Measurements from ENCODE around the gene CTBP1.

Gene CTBP1

GRCh38 chr4:1195109-1195671 is 53.7 kb downstream of the CTBP1 start:
- DNase-seq (ENCODE audit: low read depth), result no peak

DNA sequence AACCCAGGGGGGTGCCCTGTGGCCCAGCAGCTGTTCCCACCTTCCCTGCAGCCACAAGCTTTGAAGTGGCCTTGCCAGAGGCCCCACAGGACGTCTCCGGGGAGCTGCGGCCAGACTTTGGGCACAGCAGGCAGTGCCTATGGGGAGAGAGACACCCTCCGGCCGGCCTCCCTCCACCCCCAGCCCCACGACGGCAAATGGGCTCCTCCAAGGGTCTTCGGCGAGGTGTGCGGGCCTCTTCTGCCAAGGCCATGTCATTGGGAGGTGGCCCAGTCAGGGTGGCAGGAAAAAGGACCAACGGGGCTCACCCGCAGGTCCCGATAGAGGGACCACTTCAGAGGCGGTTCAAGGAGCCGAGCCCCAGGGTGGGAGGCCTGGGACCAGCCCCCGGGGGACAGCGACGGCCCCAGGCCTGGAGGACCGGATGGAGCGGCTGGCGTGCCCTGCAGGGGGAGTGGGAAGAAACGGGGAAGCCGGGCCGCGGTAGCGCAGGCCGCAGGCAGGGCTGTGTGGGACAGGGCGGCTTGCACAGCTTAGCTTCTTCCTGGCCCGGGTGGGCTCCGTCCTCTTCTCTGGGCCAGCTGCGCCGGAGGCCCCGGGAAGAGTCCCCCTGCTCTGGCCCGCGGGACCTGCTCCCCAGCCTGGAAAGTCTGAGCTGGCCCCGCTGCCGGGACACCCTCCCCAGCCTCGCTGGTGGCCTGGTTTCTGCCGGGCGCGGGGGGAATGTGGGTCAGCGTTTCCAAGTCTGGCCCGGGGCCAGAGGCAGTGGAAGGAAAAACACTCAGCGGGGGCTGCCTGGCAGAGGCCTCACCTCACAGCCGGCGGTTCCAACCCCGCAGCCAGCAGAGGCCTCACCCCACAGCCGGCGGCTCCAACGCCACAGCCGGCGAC is 54.7 kb downstream of the CTBP1 start:
- DNase-seq (ENCODE audit: low read depth), result no peak

DNA sequence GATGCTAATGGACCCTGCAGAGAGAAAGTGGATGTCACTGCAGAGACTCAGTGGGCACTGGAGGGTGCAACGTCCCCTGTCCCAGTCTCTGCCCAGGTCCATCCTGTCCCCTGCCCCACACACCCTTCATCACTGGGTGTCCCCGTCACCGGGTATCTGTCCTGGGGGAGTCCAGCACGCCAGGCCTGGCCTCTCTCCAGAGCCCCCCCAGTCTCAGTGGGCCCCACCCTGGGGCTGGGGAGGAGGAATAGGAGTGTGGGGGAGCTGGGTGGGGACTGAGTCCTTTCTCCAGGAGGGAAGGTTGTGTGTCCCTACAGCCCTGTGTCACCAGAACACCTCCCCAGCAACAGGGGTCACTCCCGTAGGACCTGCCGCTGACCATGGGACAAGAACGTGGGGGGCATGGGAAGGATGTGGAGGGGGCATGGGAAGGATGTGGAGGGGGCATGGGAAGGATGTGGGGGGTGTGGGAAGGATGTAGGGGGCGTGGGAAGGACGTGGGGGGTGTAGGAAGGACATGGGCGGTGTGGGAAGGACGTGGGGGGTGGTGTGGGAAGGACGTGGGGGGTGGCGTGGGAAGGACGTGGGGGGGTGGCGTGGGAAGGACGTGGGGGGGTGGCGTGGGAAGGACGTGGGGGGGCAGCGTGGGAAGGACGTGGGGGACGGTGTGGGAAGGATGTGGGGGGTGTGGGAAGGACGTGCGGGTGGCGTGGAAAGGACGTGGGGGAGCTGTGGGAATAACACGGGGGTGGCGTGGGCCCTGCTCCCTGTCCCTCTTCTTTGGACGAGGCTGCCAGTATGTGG is 55.5 kb downstream of the CTBP1 start:
- DNase-seq (ENCODE audit: low read depth), result no peak

GRCh38 chr4:1192493-1193205 is 56.3 kb downstream of the CTBP1 start:
- no peak for DNase-seq (ENCODE audit: low read depth)

DNA sequence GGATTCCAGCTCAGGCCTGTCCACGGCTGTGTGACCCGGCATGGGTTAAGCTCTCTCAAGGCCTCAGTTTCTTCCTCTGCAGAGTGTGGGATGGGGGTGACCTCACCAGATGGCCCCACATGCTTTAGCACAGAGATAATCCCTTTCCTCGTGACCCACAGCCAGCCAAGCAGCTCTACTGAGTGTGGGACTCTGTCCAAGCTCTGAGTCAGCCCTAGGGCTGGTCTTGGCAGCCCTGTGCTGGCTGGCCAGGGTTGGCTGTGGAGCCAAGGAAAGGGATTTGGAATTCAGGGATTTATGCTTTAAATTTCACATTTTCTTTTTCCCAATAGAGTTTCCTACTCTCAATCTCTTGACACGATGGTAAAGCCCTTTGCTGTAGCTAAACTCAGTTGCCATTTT is 56.8 kb downstream of the CTBP1 start:
- no peak for DNase-seq (ENCODE audit: low read depth)

DNA sequence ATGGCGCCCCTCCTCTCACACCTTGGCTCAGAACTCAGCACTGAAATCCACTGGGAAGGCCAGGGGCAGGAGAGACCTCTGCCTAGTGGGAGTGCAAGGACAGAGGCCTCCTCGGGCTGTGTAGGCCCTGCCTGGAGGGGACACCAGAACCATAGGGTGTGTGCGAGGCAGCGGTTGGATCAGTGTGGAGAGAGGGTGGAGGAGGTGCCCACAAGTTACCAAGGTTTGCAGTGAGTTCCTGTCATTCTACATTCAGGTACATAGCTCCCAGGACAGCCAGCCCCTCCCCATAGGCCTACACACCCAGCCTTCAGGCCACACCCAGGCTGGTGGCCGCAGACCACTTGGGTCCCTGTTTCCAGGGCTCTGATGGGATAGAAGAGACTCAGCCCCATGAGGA is 57.3 kb downstream of the CTBP1 start:
- no peak for DNase-seq (ENCODE audit: low read depth)

DNA sequence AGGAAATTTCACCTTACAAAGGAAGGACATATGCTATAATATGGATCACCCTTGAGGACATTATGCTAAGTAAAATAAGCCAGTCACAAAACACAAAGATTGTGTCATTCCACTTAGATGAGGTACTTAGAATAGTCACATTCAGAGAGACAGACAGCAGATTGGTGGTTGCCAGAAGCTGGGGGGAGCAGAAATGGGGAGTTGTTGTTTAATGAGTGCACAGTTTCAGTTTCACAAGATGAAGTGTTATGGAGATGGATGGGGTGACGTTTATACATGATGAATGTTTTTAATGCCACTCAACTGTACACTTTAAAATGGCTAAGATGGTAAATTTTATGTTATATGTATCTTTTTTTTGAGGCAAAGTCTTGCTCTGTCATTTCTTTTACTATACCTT is 61.7 kb downstream of the CTBP1 start:
- no peak for DNase-seq (ENCODE audit: low read depth)

GRCh38 chr4:1183985-1184773 is 64.8 kb downstream of the CTBP1 start:
- no peak for DNase-seq (ENCODE audit: low read depth)

- DNase-seq (ENCODE audit: low read depth), result no peak
These were observed 66.6 kb downstream of the CTBP1 start for GRCh38 chr4:1182313-1182712.

GRCh38 chr4:1180663-1181062 is 68.3 kb downstream of the CTBP1 start:
- DNase-seq (ENCODE audit: low read depth), result no peak

DNA sequence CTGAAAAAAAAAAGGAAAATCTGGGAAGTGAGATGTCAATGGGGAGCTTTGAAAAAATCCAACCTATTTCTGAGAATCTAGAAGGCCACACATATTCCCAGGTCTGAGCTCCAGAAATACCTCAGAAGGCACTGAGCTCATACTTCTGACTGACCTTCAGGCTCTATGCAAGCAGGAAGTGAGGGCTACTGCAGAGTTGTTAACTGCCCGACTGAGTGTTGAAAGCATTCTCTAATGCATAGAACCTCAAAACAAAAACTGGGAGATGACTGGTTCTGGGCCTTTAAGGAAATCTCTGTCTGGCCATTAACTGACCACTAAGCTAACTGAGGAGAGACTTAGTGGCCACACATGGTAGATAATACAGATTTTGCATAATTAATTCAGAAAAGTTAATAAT is 69.0 kb downstream of the CTBP1 start:
- no peak for DNase-seq (ENCODE audit: low read depth)

GRCh38 chr4:1179089-1179441 is 69.9 kb downstream of the CTBP1 start:
- no peak for DNase-seq (ENCODE audit: low read depth)

DNA sequence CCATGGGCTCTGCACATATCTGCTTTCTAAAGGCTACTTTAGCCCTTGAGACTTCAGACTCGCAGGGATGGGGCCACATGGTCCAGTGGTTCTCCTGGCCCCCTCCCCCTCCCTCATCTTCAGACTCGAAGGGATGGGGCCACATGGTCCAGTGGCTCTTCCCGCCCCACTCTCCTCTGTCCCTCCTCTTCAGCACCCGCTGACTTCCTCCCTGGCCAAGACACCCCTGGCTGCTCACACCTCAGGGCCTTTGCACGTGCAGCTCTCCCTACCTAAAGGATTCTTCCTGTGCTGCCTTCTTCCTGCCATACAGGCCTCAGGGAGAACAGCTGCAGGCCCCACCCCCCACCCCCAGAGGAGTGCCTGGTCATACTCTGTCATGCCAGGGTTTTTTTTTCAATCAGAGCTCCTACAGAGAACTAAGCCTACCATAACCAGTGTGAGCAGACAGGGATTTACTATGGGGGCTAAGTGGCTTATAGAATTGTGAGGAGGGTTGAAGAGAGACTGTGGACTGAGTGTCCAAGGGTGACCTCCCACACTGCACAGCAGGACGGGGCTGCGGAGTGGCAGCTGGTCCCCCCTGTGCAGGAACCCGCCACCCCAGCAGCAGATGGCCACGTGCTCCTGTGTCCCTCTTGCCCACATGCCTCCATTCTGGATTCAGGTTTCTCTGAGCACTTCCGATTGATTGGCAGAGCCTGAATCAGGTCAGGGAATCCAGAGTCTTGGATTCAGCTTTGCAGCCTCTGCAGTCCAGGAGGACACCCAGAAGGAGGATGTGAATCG is 70.4 kb downstream of the CTBP1 start:
- no peak for DNase-seq (ENCODE audit: low read depth)

GRCh38 chr4:1177274-1178141 is 71.4 kb downstream of the CTBP1 start:
- DNase-seq (ENCODE audit: low read depth), result no peak

GRCh38 chr4:1176398-1177273 is 72.3 kb downstream of the CTBP1 start:
- DNase-seq (ENCODE audit: low read depth), result no peak

- DNase-seq (ENCODE audit: low read depth), result no peak
These were observed 73.2 kb downstream of the CTBP1 start for GRCh38 chr4:1175635-1176229.

GRCh38 chr4:1174941-1175634 is 73.8 kb downstream of the CTBP1 start:
- DNase-seq (ENCODE audit: low read depth), result no peak

Measured in stimulated activated CD8-positive, alpha-beta memory T cell treated with anti-CD3 and anti-CD28 coated beads, Interleukin-15, amount 100 ng/mL, for 1 hour (primary cell).